GM19328 (cell line): ENCODE data around the gene ZNF274.
A peak's percentile ranks its signal among the peaks of the same experiment; 100 is the strongest.
"Not testable (repeated sequence)": the region's sequence is repeated elsewhere in the genome, so short reads cannot be mapped to it uniquely, and the experiment has no call there.

Experiments used
- ATAC-seq: cut with Tn5 transposase; IDR thresholded peaks from one replicate; pipeline ENCODE4 v1.9.1; 2021; ENCODE audit warnings: mild to moderate bottlenecking, moderate library complexity; ENCODE audit not compliant: unreplicated experiment

ZNF274 gene

DNA sequence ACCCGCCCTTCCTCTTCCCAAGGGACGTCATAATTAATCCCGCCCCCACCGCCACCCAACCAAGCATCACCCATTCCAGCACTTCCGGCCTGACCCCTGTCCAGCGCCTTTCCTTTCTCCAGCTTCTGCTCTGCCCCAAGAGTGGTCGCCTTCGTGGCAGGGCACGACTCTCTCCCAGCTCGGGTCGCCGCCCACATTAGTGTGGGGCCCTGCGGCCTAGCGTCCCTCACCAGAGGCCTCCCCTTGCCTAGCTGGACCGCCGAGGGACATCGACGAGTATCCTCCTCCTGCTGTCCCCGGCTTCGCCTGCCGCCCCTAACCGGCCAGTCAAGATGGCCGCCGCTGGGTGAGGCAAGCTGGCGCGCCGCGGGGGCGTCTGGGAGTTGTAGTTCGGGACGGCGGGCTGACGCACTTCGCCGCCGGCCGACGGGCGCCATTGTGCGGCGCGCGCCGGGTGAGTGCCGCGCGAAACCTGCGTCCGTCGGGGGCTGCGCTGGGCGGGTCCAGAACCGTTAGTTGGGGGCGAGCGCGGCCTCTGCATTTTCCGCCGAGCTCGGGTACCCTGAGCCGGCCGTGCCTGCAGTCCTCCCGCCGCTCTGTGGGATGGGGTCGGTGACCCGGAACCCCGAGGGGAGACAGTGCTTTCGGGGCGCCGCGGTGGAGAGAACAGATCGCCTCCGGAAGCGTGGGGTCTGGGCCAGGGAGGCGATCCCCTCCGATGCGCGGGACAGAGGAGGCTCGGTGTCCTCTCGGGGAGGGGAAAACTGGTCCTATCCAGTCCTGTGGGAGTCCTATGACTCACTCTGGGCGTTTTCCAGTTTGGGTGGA, at the start of gene ZNF274:
Gene ZNF274, plus strand, starts transcription at position 73 of the 828 bp plus-strand sequence. CDS start 905 bp downstream, outside the sequence.
- peak; percentile 79 for ATAC-seq

DNA sequence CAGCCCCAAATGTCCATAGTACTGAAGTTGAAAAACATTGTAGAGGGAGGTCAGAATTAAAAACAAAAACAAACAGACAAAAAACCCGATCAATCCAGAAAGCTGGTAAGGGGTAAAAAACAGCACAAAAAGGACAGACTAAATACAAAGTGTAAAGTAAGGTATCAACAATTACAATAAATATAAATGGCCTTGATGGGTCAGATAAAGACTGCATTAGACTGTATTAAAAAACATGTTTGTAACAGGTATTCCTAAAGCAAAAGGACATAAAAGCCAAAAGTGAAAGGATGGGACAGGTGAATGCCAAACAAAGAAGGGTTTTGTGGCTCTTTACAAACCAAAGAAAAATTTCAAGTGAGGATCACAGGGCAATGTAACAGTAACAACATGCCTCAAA, 48.6 kb upstream of the ZNF274 start:
- ATAC-seq, result no peak

DNA sequence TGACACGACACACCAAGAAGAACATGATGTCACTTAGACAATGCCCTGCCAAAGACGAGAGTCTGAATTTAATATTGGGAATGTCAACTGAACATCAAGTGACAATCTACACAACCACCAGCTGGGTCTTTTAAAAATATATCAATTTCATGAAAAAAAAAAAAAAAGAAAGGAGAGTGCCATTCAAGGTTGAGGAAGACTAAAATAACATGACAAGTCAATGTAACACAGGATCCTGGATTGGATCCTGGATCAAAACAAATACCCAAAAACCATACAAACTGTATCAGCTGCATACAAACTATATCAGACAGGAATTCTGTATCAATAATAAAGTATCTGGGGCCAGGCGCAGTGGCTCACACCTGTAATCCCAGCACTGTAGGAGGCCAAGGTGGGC, 37.0 kb upstream of the ZNF274 start:
- ATAC-seq, result no peak

DNA sequence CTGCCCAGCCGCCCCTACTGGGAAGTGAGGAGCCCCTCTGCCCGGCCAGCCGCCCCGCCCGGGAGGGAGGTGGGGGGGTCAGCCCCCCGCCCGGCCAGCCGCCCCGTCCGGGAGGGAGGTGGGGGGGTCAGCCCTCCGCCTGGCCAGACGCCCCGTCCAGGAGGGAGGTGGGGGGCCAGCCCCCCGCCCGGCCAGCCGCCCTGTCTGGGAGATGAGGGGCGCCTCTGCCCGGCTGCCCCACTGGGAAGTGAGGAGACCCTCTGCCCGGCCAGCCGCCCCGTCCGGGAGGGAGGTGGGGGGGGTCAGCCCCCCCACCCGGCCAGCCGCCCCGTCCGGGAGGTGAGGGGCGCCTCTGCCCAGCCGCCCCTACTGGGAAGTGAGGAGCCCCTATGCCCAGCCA, 35.4 kb upstream of the ZNF274 start:
- ATAC-seq, result not testable (repeated sequence)

DNA sequence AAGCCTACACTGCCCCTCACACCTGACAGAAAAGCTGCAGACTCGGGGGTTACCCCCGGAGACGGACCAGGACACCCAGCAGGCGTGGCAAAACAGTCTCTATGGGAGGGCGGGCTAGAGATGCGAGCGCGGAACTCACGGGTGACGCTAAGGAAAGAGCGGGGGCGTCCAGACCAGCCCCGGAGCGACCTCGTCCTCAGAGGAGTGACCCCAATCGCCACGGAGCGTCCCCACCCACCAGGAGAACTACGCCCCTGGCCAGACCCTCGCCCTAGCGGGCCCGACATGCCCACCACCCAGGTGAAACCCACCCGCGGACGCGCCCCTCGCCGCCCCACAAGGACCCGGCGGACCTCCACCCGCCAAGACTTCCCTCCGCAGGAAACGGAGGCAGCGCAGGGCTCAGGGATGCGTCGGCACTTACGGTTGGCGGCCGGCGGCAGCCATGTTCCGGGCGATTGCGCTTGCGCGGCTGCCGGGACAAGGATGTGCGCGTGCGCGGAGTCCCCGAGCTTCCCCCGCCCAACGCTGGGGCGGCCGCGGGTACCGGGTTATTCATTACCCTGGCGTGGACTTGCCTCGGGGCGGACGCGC, 32.4 kb upstream of the ZNF274 start, which contains the start of gene ZNF329:
Gene ZNF329, minus strand, starts transcription at position 462 of the 594 bp plus-strand sequence. CDS start 21,286 bp downstream, outside the sequence.
- peak; percentile 55 for ATAC-seq

DNA sequence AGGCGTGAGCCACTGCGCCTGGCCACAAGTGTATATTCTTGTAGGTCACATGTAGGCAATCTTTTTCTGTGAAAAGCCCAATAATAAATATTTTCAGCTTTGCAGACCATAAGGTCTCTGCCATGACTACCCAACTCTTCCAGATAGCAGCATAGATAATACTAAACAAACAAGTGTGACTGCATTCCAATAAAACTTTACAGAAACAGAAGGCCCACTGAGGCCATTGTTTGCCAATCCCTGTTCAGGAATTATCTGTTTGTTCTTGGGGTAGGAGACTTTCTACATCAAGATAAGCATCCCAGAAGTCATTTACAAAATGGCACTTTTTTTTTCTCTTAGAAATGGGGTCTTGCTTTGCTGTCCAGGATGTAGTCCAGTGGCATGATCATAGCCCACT, 29.5 kb upstream of the ZNF274 start:
- ATAC-seq, result no peak

DNA sequence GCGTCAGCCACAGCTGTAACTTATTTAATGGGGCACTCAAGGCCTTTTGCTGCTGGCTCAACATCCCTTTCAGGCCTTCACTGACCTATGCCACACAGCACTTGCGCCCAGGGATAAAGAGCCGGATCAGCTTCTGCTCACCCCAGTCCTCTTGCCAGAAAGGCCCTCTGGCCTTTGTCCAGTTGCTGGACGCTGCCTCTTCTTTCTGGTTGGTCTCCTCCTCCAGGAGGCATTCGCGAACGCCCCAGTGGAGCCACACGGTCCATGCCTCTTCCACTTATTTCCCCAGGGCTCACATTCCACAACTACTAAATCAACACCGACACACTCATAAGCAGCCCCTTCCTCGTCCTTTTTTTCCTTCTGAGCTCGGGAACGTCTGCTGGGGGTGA, 28.6 kb upstream of the ZNF274 start:
- no peak for ATAC-seq

DNA sequence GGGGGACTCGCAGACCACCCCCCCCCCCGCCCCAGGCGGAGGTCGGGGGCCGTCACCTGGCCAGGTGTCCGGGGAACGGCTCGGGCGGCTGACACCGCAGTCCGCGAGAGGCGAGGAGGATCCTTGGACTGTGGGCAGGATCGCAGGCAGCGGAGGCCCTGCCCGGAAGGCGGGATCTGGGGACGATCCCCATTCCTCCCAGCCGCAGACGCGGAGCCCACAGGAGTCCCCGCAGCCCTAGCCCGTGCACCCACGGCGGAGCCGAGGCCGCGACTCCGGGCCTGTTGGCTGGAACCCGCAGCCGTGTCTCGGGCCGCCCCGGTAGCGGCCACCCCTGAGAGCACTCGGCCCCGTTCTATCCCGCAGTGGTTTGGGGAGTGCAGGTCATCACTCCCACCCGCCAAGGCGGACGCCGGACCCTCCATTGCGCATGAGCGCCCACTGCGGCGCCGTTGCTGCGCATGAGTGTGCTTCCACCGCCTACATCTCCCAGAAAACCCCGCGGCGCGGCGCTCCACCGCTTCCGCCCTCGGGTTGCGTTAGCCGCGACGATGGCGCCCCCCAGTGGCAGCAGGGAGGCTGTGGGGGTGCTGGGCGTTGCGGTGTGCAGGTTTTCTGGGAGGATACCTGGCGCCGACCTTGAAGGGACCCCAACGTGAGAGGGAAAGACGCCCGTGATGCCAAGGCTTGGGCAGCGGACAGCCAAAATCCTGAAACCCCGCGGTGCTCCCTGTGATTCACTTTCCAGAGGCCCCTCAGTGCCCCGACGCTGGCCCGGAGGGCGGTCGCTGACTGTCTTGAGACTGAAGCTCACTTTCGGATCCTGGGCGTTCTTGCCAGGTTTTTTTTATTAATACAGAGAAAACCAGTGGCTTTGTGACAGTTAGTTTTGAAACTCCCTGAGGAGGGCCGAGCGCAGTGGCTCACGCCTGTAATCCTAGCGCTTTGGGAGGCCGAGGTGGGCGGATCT, 27.9 kb upstream of the ZNF274 start:
- ATAC-seq, result peak; percentile 65

DNA sequence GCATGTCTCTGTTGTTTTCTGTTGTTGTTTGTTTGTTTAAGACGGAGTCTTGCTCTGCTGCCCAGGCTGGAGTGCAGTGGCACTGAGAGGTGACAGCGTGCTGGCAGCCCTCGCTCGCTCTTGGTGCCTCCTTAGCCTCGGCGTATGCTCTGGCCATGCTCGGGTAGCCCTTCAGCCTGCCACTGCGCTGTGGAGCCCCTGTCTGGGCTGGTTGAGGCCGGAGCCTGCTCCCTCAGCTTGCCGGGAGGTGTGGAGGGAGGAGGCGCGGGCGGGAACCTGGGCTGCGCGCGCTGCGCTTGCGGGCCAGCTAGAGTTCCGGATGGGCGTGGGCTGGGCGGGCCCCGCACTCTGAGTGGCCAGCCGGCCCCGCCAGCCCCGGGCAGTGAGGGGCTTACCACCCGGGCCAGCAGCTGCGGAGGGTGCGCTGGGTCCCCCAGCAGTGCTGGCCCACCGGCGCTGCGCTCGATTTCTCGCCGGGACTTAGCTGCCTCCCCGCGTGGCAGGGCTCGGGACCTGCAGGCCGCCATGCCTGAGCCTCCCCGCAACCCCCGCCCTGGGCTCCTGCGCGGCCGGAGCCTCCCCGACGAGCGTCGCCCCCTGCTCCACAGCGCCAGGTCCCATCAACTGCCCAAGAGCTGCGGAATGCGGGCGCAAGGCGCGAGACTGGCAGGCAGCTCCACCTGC, 25.7 kb upstream of the ZNF274 start:
- no peak for ATAC-seq

DNA sequence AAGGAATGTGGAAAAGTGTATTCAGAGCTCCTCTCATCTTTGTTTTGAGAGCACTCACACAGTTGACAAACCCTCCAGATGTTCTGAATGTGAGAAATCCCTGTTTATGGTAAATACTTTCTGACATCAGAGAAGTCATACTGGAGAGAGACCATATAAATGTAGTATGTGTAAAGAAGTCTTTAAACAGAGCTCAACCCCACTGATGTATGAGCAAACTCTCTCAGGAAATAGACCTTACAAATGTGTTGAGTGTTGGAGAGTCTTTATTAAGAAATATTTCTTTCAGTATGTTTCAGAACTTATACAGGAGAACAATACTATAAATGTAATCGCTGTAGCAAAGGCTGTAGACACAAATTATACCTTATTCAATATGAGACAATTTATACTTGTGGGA, 16.6 kb upstream of the ZNF274 start:
- ATAC-seq, result no peak

DNA sequence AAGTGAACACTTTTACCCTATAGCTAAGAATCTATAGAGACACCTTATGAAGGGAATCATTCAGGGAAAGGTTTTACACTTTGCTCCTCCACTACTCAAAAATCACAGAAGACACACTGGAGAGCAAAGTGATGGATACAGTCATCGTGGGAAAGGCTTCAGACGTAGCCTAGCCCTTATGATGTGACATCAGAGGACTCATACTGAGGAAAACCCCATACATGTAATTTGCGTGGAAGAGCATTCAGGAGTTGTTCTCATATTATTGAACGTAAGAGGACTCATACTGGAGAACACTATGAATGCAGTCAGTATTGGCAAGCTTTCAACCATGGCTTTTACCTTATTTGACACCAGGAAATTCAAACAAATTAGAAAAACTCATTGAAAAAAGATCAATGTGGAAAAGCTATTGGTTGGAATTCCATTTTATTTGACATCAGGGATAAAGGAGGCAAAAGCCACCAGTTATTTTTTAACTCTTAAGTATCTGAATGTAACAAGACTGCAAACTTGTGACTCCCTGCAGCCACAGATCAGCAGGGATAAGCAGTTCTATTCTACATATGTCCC, 16.1 kb upstream of the ZNF274 start:
- ATAC-seq, result no peak

DNA sequence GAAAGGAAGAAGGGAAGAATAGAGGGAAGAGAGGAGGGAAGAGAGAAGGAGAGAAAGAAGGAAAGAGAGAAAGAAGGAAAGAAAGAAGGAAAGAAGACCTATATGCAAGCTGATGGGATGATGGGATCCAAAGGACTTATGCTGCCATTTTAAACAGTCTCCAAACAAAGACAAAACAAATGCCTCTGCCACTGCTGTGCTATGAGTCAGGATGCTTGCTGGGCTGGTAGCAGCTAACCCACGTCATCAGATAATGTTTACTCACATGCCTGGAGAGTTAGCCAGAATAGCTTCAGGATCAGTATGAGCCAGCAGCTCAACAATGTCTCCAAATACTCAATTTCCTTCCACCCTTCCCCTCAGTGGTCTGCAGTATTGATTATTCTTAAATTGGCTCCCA, 12.0 kb upstream of the ZNF274 start:
- ATAC-seq, result no peak

DNA sequence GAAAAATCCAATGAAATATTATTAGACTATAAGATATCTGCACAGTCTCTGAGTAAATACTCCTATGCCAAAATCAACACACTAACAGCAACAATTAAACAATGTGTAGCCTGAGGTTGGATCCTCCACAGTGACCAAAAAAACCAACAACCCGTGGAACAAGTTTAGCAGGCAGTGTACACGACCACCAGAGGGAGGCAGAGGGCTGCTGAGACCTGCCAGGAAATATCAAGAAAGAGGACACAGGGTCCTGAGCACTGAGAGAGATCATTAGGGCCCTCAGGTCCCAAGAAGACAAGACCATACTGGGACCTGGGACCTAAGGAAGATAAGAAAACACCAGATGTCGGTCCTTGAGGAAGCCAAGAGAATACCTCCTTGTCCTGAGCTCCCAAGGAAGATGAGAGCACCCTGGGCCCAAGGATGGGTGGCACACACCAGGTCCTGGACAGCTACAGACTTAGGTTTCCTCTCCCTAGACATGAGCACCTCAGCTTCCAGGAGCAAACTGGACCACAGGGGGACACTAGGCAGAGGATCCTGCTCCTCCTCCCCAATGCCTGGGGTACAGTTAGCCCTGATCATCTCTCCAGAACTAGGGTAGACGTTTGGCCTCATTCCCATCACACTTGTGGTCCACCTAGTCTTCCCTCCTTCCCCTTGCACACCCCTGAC, 822 bp upstream of the ZNF274 start:
- no peak for ATAC-seq

DNA sequence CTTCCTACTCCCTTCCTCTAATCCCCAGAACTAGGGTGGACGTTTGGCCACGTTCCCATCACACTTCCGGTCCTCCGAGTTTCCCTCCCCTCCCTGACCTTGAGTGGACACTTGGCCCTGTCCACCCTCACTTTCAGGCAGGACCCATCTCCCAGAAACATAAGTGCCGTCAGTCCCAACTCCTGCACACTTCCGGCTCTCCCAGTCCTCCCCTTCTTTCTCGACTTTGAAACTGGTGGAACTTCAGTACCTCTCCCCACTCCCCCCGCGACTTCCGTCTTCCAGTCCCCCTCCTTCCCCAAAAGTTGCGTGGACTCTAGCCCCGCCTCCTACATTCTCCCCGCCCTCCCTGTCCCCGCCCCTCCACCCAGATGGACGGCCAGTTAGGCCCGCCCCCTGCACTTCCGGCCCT, 278 bp upstream of the ZNF274 start:
- ATAC-seq, result no peak

DNA sequence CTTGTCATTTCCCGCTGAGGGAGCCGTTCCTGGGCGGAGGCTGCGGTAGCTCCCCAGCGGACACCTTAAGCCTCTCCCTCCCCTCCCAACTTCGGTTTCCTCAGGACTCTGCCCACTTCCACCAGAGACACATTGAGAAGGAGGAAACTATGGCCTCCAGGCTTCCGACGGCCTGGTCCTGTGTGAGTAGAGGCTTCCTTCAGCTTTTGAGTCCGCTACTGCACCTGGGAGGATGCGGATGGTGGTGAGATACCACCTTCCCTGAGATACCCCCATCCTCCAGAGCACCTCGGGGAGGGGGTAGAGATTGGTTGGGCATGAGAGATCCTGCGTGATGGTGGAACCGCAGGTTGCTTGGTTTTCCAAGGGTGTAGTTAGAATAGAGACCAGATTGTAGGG, 955 bp downstream of the ZNF274 start:
- no peak for ATAC-seq

DNA sequence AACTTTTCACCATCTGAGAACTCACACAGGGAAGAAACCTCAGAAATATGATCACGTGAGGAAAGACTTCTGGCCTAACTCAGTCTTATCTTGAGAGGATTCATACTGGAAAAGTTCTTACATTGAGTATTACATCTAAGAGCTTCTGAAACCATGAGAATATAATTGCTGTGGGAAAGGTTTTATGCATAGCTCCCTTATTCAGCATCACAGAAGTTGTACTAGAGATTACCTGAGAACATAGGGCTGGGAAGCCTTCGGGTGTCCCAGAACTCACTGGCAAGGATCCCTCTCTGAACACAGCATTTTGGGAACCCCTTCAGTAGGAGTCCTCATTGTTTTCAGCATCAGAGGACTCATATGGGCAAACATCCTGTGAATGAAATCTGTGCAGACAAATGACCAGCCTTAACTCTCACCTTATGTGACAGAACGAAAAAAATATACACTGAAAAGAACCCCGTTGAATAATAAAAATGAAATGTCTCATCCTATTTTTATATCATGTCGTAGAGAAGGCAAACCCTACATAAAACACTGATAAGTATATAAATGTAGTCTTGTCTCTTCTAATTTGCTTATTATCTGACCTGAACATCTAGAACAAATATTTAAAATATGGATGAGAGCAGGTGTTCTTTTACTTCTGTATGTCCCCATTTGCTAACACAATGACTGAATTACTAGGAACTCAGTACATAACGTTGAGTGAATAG, 14.2 kb downstream of the ZNF274 start:
- no peak for ATAC-seq

DNA sequence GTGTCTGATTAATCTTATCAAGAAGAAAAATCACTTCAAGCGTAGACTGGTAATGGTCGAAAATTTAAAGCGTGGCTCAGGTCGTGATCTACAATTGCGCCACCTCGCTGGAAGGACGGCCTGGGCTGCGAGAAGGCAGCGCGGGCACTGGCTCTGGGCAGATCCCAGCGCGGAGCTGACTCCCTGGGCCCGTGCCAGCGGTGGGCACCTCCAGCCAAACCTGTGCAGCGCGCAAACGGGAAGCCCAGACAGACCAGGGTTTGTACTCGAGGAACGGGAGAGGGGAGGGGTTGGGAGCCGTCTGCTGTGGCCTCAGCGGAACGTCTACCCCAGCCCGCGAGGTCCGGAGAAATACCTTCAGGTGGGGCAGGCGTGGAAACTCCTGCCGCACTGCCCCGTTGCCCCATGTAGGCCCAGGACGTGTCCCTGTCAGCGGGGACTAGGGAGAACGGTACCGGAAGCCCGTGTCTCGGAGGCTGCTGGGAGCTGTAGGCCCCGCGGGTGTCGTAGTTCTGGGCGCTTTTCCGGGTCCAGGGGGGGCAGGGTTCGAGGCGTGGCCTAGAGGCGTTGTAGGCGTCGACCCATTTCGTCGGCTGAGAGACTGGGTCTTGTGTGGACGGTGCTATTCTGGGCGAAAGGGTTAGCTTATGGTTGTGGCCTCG, 21.1 kb downstream of the ZNF274 start:
- no peak for ATAC-seq

DNA sequence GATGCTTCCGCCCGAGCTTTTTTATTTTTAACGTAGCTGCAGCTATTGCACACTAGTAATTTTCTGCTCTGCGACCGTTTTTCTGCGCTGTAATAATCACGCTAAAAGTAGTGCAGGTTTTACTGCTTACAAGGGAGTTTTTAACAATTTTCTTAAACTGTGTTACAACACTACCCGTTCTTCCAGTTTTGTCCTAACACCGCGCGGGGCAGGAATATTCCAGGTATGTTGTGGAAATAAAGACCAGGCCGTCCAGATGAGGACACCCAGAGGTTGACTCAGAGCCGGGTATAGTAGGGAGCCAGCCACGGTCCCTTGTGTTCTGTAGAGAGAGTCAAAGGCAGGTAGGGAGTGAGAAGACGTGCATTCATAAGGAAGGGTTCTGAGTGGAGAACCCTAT, 21.7 kb downstream of the ZNF274 start:
- ATAC-seq, result no peak

DNA sequence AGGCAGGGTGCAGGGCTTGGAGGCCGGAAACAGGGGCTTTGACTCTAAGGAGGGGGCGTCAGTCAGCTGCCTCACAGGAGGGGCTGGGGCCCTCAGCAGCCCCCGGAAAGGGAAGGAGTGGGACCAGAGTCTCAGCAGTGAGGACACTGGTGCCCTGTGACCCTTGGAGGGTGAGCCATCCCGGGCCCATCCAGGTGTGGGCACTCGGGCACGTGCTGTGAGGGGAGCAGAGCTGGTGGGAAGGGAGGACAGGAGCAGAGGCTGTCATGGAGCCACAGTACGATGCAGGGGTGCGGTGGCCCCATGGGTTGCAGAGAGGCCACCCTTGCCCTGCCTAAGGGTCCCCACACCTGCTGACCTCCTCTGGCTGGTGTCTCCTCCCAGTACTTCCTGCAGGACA, 26.7 kb downstream of the ZNF274 start:
- ATAC-seq, result no peak
